Coronary artery (tissue), 2 donors: ENCODE measurements around the gene SEC31B.

ENCODE experiments used
- DNase-seq: peaks from one replicate; pipeline ENCODE4 v3.0.0-alpha.2; 2017; ENCODE audit warnings: low spot score
- H3K27ac ChIP-seq, 2 donors: fragments of 200-600 bp; sonication (generic); one replicate each; pipeline ENCODE4 v1.5.1; 2016 to 2019
- H3K4me3 ChIP-seq: fragments of 200-600 bp; sonication (generic); 2 replicates; pipeline ENCODE4 v1.5.1; 2016; ENCODE audit warnings: mild to moderate bottlenecking, moderate library complexity
- CTCF ChIP-seq: fragments of 200-600 bp; sonication (generic); IDR thresholded peaks from one replicate; pipeline ENCODE4 v1.5.1; 2019; ENCODE audit warnings: antibody characterized with exemption

SEC31B gene

GRCh38 chr10:100462709-100463108 lies 57.0 kb downstream of the SEC31B start, which contains the start of gene WNT8B:
TSS of gene WNT8B (plus strand) at chr10:100463009. CDS start at chr10:100463169, 160 bp downstream.
- TF ChIP-seq CTCF: no peak
- no peak for DNase-seq
- no peak within 1 kb of the TSS for H3K4me3 ChIP-seq

GRCh38 chr10:100448951-100449350 lies 70.7 kb downstream of the SEC31B start:
- no peak for DNase-seq
- no peak for TF ChIP-seq CTCF
- no peak overlapping the region for H3K4me3 ChIP-seq
- no peak overlapping the region for H3K27ac ChIP-seq

More at GRCh38 chr10:100462709-100463108, 57.0 kb downstream of the SEC31B start, which contains the start of gene WNT8B:
- no peak within 1 kb of the TSS for H3K27ac ChIP-seq

- H3K27ac ChIP-seq: no peak overlapping the region
- no peak for TF ChIP-seq CTCF
- no peak overlapping the region for H3K4me3 ChIP-seq
- DNase-seq: no peak
Measured at GRCh38 chr10:100447663-100448062, 72.0 kb downstream of the SEC31B start.

- no peak for TF ChIP-seq CTCF
Measured at GRCh38 chr10:100446130-100446761, 73.4 kb downstream of the SEC31B start.

GRCh38 chr10:100442548-100442947 lies 77.1 kb downstream of the SEC31B start:
- no peak for TF ChIP-seq CTCF
- no peak for DNase-seq
- Histone ChIP-seq H3K4me3 (no peak overlapping the region), H3K27ac (no peak overlapping the region)

More at GRCh38 chr10:100446130-100446761, 73.4 kb downstream of the SEC31B start:
- no peak for DNase-seq
- H3K27ac ChIP-seq: no peak overlapping the region
- H3K4me3 ChIP-seq: no peak overlapping the region

- TF ChIP-seq CTCF: no peak
- DNase-seq: no peak
- H3K4me3 ChIP-seq: no peak overlapping the region
- H3K27ac ChIP-seq: no peak overlapping the region
Measured at GRCh38 chr10:100438674-100439315, 80.9 kb downstream of the SEC31B start.
